ENCODE data around the gene INPP5A. TPM values are rescaled to one million over a fixed set of nuclear protein-coding genes. Genes with fewer than 3 reads are reported as not detected.

INPP5A gene
- total and polyA plus RNA-seq, 2 of the 13 experiments (the other 11 are each of a cell fraction or from before 2014, with no cell fraction given), result 17.5 to 37.9 TPM

DNA sequence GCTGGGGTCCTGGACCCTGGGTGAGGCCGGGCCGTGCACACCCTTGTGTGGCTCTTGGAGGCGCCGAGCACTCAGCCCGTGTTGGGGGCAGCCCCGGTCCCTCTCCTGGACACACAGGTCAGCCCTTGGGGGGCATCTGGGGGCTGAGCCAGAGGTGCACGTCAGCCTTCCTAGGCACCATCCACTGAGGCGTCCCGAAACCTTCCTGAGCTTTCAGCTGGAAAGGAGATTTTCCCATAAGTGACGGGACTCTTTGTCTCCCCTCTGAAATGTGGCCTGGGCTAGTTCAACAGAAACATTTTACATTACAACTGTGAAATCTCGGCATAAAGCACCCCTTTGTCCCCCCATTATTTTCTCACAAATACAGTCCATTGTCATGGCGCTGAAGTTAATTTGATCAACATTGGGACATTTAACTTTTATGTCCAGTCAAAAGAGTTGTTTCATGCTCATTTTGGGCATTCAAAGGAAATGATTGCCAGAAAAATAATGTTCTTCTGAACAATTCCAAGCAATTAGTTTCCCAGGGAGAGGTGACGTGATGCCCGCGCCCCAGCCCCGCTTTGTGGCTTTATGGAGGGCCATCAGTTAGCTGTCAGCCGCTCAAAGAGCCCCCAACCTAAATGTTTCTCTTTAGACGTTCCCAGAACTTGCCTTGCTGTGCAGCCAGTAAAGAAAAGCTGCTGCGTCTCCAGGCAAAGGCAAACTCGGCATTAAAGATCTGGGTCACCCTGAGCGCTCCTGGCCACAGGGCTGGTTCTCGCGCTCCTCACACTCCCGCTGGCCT is 177.6 kb downstream of the INPP5A start:
- CTCF ChIA-PET (ENCODE audit: low intra/inter-chr PET ratio, low total read pairs), result no interaction called here
- TF ChIP-seq SP140L (CRISPR knock-in tag; IDR thresholded peaks at IDR 0.05; ENCODE audit: borderline replicate concordance), result no peak
- TF ChIP-seq BRD4 (CRISPR knock-in tag; IDR thresholded peaks at IDR 0.05), result no peak
- TF ChIP-seq, protein P1, sequence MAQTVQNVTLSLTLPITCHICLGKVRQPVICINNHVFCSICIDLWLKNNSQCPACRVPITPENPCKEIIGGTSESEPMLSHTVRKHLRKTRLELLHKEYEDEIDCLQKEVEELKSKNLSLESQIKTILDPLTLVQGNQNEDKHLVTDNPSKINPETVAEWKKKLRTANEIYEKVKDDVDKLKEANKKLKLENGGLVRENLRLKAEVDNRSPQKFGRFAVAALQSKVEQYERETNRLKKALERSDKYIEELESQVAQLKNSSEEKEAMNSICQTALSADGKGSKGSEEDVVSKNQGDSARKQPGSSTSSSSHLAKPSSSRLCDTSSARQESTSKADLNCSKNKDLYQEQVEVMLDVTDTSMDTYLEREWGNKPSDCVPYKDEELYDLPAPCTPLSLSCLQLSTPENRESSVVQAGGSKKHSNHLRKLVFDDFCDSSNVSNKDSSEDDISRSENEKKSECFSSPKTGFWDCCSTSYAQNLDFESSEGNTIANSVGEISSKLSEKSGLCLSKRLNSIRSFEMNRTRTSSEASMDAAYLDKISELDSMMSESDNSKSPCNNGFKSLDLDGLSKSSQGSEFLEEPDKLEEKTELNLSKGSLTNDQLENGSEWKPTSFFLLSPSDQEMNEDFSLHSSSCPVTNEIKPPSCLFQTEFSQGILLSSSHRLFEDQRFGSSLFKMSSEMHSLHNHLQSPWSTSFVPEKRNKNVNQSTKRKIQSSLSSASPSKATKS (CRISPR knock-in tag; IDR thresholded peaks at IDR 0.05), result no peak
- TF ChIP-seq SATB2 (CRISPR knock-in tag; IDR thresholded peaks at IDR 0.05), result no peak
- no peak for TF ChIP-seq U2AF2 (IDR thresholded peaks at IDR 0.05; ENCODE audit: low read depth, low read length)
- TF ChIP-seq FLYWCH1 (CRISPR knock-in tag; IDR thresholded peaks at IDR 0.05), result no peak
- no peak for TF ChIP-seq ZNF775 (CRISPR knock-in tag; IDR thresholded peaks at IDR 0.05; ENCODE audit: borderline replicate concordance)
- no peak for TF ChIP-seq ZFYVE20 (CRISPR knock-in tag; IDR thresholded peaks at IDR 0.05; ENCODE audit: borderline replicate concordance, low read depth)
- no peak for TF ChIP-seq HBP1 (CRISPR knock-in tag; IDR thresholded peaks at IDR 0.05; ENCODE audit: low read depth)
- no peak for TF ChIP-seq ZNF225 (CRISPR knock-in tag; IDR thresholded peaks at IDR 0.05)
- no peak for TF ChIP-seq BCL3 (CRISPR knock-in tag; IDR thresholded peaks at IDR 0.05)
- H3K79me2 ChIP-seq (ENCODE audit: insufficient read depth, low read length), result no peaks in the 10 kb centered on the region
- H3K9me3 ChIP-seq (ENCODE audit: low read length), result no peaks in the 10 kb centered on the region
- H3K27ac ChIP-seq (ENCODE audit: extremely low read length, insufficient read depth, low read length), result no peak overlapping the region
- no peaks in the 10 kb centered on the region for H3K4me1 ChIP-seq (ENCODE audit: insufficient read depth, low read length)
- H3K36me3 ChIP-seq (replicated peaks in 1 of 2; ENCODE audit: control insufficient read depth in 1 of 2, insufficient read depth in 2 of 2, low read length in 2 of 2), result no peaks in the 10 kb centered on the region; a peak in 2 of 5 replicates
- H3K4me3 ChIP-seq (replicated peaks in 1 of 3; ENCODE audit: insufficient read depth in 1 of 3, low read depth in 2 of 3, low read length in 3 of 3), result no peak overlapping the region
- no peak for FAIRE-seq
- no peak for DNase-seq (ENCODE audit: low spot score)
- in situ Hi-C loops (cut with HindIII; ENCODE audit: extremely low pct_ligation_motif_present, low pct_unique_long_range_greater_than_20kb), result no loop called here
- intact Hi-C loops (cut with micrococcal nuclease; ENCODE audit: unreplicated experiment), result no loop called here
- no peak overlapping the region for H3K4me2 ChIP-seq (ENCODE audit: low read depth, low read length)
- POLR2A ChIA-PET, result no interaction called here
- no TSS peak for BruUV-seq (replicated peaks)
- no peak overlapping the region for H2AFZ ChIP-seq (ENCODE audit: low read length)
- ATAC-seq, result no peak
- 93% methylated on average over 22 of the region's 24 CpGs for WGBS (ENCODE audit: low lambda C conversion rate)
- H3K27me3 ChIP-seq (ENCODE audit: control insufficient read depth in 1 of 2, insufficient read depth in 2 of 2, low read length in 2 of 2), result no peaks in the 10 kb centered on the region
- no peaks in the 10 kb centered on the region for H4K20me1 ChIP-seq (ENCODE audit: insufficient read depth, low read length)
- no peak overlapping the region for H3K9ac ChIP-seq (ENCODE audit: insufficient read depth, low read depth, low read length)

All from HepG2 (cell line).